GOT3 (cell line): ENCODE data around the gene MEGF11.
"Not testable (repeated sequence)": the region's sequence is repeated elsewhere in the genome, so short reads cannot be mapped to it uniquely, and the experiment has no call there.

Source experiments
- DNase-seq: peaks from one replicate; lab custom pipeline; 2025; ENCODE audit warnings: mixed read lengths; lab: John Stamatoyannopoulos, UW

MEGF11 gene

GRCh38 chr15:66275352-66275751, 21.8 kb upstream of the MEGF11 start:
- DNase-seq = no peak

- DNase-seq = no peak
These were observed 17.4 kb upstream of the MEGF11 start for GRCh38 chr15:66270932-66271331.

- no peak for DNase-seq
These were observed 16.0 kb upstream of the MEGF11 start for GRCh38 chr15:66269326-66270090.

DNA sequence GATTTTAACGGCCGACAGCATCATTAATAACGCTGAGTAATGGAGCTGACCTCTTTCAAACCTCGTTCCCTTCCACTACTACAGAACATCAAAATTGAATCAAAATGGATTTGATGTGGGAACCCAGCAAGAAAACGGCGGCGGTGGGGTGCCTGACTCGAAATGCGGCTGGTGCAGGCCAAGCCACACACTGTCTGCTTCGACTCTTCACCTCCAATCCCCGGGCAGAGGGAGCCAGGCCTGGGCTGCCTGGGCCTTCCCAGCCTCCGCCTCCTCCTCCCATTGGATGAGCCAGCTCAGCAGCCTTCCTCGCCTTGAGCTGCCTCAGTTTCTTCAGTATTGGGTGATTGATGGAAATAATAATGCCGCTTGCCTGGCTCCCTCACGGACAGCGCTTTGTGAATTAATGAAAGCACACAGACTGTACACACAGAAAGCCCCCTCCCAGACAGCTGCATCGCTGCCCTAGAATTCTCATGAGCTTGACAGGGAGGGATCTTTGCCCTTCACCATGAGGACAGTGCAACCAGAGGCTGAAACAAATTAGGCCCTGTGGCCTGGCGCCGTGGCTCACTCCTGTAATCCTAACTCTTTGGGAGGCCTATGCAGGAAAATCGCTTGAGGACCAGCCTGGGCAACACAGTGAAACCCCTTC, 11.4 kb upstream of the MEGF11 start:
- DNase-seq = no peak

- not testable (repeated sequence) for DNase-seq
These were observed 9.3 kb upstream of the MEGF11 start for GRCh38 chr15:66262837-66263236.

- DNase-seq = no peak
These were observed 7.5 kb upstream of the MEGF11 start for GRCh38 chr15:66261056-66261455.

- DNase-seq = no peak
These were observed 3.1 kb upstream of the MEGF11 start for GRCh38 chr15:66256692-66257091.

DNA sequence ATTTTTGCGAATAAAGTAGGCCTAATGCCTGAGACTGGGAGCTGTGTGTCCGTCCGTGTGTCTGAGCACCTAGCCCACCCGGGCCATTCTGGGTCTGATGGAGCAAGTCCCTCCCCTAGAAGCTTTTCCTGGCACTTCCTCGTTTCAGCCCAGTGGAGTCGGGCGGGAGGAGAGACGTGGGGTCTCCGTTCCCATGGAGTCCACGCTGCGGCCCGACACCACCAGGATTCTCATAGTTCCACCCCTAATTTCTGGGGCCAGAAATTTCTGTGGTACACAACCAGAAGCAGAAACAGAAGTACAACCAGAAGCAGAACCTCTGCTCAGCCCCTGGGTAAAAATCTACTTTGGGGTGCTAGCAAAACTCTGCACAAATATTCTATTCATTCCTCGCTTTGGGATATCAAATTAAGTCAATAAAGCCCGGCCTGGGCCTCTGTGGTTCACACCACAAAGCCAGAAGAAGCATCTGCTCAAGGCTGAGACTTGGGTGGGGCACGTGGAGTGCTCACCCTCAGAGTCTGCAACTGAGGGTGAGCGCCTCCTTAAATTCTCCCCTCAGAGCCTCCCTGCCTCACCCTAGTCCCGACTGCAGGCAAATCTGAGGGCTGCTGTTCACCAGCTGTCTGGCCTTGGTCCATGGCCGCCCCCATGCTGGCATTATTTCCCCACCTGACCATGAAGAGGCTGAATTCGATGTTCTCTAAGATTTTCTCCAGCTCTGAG, 1.6 kb upstream of the MEGF11 start:
- no peak for DNase-seq

- DNase-seq = no peak
These were observed 770 bp upstream of the MEGF11 start for GRCh38 chr15:66254089-66254950.

DNA sequence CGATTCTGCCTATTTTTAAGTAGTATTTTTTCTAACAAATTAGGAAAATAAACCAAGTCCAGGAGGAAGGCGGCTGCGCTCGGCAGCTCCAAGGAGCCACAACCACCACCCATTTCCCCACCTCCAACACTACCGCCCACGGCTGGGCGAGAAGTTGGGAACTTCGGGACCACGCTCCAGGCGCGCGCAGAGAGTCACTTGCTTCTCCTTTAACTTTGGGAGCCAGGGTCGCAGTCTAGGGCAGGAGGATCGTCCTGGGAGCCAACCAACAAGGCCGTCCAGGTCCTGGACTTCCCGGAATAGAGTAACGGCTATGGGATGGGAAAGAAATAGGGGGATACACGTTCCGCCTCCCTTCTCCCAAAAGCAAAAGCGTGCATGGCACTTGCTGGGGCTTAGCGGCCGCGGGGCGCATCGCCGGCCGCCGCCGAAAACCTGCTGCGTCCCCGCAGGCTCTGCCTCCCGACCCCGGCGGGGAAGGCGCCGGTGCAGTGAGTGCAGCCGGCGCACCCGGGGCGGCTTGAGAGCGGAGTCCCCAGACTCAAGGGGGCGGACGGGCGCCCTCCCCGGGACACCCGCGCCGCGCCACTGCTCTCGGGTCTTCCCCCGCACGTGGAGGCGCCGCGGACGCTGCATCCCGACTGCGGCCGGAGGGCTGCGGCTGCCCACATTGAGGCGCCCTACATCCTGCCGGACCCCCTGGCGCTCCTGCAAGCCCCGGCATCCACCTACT, 699 bp downstream of the MEGF11 start:
- DNase-seq = no peak

GRCh38 chr15:66251790-66252684, 1.5 kb downstream of the MEGF11 start:
- no peak for DNase-seq

DNA sequence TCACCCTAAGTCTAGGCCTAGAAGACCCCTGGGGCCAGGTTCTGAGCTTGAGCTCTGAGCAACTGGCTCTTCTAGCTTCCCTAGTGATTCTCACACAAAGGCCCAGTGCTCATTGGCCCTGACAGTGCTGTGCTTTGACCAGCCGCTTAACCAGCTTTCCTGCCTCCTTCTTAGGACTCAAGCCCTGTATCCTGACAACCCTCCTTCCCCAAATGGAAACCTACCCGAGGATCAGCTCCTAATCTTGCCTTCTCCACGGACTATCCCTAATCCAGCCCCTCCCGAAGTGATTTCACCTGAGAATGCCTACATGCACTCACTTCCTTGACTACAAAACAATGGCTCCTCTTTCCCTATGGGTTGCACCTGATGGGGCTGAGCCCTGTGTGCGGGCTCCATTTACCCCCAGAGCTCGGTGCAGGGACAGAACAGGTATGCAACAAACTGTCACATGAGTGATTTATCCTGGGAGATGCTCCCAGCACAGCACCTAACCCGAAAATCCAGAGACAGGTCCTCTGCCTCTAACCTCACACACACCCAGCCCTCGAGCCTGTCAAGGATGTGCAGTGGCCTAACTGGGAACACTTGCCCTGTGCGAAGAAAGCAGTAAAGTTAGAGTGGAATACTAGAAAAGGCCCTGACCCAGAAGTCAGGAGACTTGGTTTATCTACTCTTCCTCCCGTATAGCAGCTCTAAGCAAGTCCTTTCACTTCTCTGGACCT, 2.3 kb downstream of the MEGF11 start:
- no peak for DNase-seq

DNA sequence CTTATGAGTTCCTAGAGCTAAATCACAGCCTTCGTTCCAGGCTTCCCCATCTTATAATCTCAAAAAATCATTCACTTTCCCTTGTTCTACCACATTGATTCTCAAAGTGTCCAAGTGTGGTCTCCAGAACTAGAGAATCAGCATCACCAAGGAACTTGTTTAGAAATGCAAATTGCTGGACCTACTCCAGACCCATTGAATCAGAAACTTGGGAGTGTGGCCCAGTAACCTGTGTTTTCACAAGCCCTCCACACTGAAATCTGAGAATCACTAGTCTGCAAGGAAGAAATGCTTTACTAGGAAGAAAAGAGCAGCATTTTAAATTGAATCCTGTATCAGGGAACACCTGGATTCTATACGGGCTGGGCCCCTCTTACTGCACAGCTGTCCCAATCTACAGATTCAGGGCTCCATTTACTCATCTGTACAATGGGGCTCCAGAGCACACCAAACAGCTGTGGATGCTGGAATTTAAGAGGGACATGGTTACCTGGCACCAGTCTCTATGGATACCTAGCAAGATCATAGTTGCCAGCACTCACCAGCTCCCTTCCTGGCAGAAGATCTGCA, 3.9 kb downstream of the MEGF11 start:
- DNase-seq = no peak

GRCh38 chr15:66246937-66247336, 6.6 kb downstream of the MEGF11 start:
- no peak for DNase-seq

DNA sequence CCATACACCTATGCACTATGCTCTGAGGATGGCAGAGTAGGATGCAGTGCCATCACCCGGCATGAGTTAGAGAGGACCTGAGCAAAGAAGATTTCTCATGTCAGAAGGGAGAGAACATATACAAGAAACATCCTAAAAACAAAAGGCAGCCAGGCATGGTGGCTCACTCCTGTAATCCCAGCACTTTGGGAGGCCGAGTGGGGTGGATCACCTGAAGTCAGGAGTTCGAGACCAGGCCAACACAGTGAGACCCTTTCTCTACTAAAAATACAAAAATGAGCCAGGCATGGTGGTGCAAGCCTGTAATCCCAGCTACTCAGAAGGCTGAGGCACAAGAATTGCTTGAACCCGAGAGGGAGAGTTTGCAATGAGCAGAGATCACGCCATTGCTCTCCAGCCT, 7.7 kb downstream of the MEGF11 start:
- DNase-seq = not testable (repeated sequence)

- no peak for DNase-seq
These were observed 11.7 kb downstream of the MEGF11 start for GRCh38 chr15:66241908-66242285.

DNA sequence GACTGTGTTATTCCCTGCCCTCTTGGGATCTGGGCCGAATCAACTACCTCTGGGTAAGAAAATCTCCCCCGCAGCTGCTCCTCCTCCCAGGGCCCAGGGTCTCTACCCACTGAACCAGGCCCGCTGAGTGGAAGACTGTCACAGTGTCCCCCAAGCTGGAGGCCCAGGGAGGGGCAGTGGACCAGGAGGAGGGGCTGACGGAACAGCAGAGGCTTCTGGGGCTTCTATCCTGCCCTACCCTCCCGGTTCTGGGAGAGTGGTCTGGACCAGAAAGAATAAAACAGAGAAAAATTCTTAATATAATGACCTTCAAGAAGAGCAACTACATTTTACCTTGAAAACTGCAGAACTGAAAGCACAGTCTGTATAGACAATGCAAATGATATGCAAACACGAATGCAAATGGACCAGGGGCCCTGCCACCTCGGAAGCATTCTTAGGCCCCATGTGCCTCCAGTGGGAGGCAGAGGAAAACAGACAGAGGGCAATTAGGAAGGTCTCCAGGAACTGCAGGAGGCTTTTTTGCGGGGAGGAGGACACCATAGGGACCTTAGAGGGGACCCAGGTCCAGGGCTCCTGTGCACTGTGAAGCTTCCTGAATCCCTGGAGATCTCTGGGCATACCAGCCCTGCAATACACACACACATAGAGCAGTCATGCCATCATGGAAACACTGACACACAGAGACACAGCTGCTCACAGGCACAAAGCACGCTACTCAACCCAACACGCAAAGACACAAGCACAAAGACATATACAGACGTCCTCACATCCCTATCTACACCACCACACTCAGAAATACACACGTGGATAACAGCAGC, 12.3 kb downstream of the MEGF11 start:
- no peak for DNase-seq

DNA sequence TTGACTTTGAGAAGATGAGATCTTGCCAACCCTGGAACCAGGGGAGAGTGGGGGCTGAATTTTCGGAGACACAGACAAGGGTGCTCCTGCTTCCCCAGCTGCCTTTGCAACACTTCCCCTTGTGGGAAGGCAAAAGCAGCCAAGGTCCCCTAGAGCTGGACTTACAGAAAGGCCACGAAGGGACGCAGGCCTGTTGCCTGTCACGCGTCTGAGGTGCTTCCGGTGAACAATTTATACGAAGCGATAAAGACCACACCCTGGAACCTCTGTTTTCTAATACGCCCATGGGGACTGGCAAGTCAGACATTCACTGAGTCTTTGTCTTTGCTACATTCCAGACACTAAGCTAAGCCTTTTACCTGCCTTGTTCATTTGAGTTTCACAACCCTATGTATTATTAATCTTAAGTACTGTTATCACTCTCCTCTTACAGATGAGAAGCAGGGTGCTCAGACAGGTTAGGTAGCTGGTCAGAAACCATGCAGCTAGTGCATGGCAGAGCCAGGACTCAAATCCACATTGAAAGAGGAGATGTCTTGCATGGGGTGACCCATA, 13.2 kb downstream of the MEGF11 start:
- no peak for DNase-seq
